HepG2 (cell line): Measurements from ENCODE around the gene POGK. TPM values are rescaled to one million over a fixed set of nuclear protein-coding genes. Genes with fewer than 3 reads are reported as not detected.

Experiments used
- ATAC-seq: fragments of 200-7000 bp; cut with Tn5 transposase; 3 replicates; pipeline ENCODE4 v1.9.1; 2020; ENCODE audit warnings: mild to moderate bottlenecking, moderate library complexity
- BruUV-seq: library from RNA; stranded (reverse); fragments of 400-500 nt; replicated peaks from 2 replicates; lab custom pipeline; 2021; lab: Mats Ljungman, UMichigan
- CTCF ChIA-PET: fragments of 300-600 bp; formaldehyde crosslinking; extraction: SDS; loops from one replicate; lab custom pipeline; 2021; ENCODE audit warnings: low total read pairs, inconsistent platforms, low intra/inter-chr PET ratio; lab: Yijun Ruan, JAX
- POLR2A ChIA-PET: fragments of 350-600 bp; sonication (Branson Sonifier 250); formaldehyde crosslinking; loops from one replicate; lab custom pipeline; 2020; ENCODE audit warnings: antibody characterized with exemption, inconsistent platforms; lab: Yijun Ruan, JAX
- DNase-seq: peaks from one replicate; pipeline ENCODE4 v3.0.0-alpha.2; 2015; ENCODE audit warnings: low spot score
- FAIRE-seq: peaks from 3 replicates; lab custom pipeline; 2011; peaks lifted over from hg19 to GRCh38; lab: Jason Lieb, UNC
- H2AFZ ChIP-seq: one replicate; pipeline ENCODE4 v1.6.1; 2011; ENCODE audit warnings: low read length, inconsistent platforms
- H3K27ac ChIP-seq: fragments of 300-600 bp; 3 replicates; pipeline ENCODE4 v1.8.0; 2011; ENCODE audit warnings: mixed run types, mild to moderate bottlenecking, mixed read lengths, low read length, inconsistent platforms; ENCODE audit not compliant: insufficient read depth; ENCODE audit errors: extremely low read length
- H3K27me3 ChIP-seq, 2 experiments: fragments of 200-600 bp in 1 of 2; 2 replicates in 1 of 2; 3 replicates in 1 of 2; pipeline versions ENCODE4 v1.6.0 to v1.8.0; 2011; ENCODE audit warnings: low read length in 2 of 2, mild to moderate bottlenecking in 2 of 2, moderate library complexity in 2 of 2, inconsistent platforms in 1 of 2; ENCODE audit not compliant: insufficient read depth in 2 of 2, control insufficient read depth in 1 of 2
- H3K36me3 ChIP-seq, 2 experiments: fragments of 200-600 bp in 1 of 2; replicated peaks in 1 of 2; 2 replicates in 1 of 2; 3 replicates in 1 of 2; pipeline versions ENCODE4 v1.5.1 to v1.8.0; 2011; ENCODE audit warnings: low read length in 2 of 2, inconsistent platforms in 1 of 2; ENCODE audit not compliant: insufficient read depth in 2 of 2, control insufficient read depth in 1 of 2
- H3K4me1 ChIP-seq: 2 replicates; pipeline ENCODE4 v1.5.1; 2012; ENCODE audit warnings: low read length, inconsistent platforms; ENCODE audit not compliant: insufficient read depth
- H3K4me2 ChIP-seq: 2 replicates; pipeline ENCODE4 v1.6.0; 2011; ENCODE audit warnings: low read depth, low read length, inconsistent platforms
- H3K4me3 ChIP-seq, 3 experiments: fragments of 200-600 bp in 1 of 3; sonication (generic), shearing (Covaris generic) in 1 of 3; replicated peaks in 1 of 3; 2 replicates each; pipeline ENCODE4 v1.5.1; 2011 to 2016; ENCODE audit warnings: low read length in 3 of 3, inconsistent platforms in 2 of 3, low read depth in 2 of 3, mild to moderate bottlenecking in 2 of 3, control low read depth in 1 of 3, mixed read lengths in 1 of 3; ENCODE audit not compliant: insufficient read depth in 1 of 3
- H3K79me2 ChIP-seq: one replicate; pipeline ENCODE4 v1.6.1; 2011; ENCODE audit warnings: low read length, inconsistent platforms; ENCODE audit not compliant: insufficient read depth
- H3K9ac ChIP-seq: 2 replicates; pipeline ENCODE4 v1.6.0; 2011; ENCODE audit warnings: mild to moderate bottlenecking, low read depth, low read length, inconsistent platforms; ENCODE audit not compliant: insufficient read depth
- H3K9me3 ChIP-seq: 2 replicates; pipeline ENCODE4 v1.5.1; 2012; ENCODE audit warnings: mild to moderate bottlenecking, low read length
- H4K20me1 ChIP-seq: 2 replicates; pipeline ENCODE4 v1.6.0; 2011; ENCODE audit warnings: inconsistent platforms, mild to moderate bottlenecking, low read length, moderate library complexity; ENCODE audit not compliant: insufficient read depth
- BCL3 ChIP-seq: sonication (generic); formaldehyde crosslinking; IDR thresholded peaks from 2 replicates; pipeline ENCODE4 v1.5.1; 2020; ENCODE audit warnings: mild to moderate bottlenecking, missing genetic modification reagents, moderate library complexity
- DNMT1 ChIP-seq: sonication (generic); formaldehyde crosslinking; IDR thresholded peaks from 2 replicates; pipeline ENCODE4 v1.5.1; 2020; ENCODE audit warnings: mild to moderate bottlenecking, missing genetic modification reagents
- HOMEZ ChIP-seq: IDR thresholded peaks from 2 replicates; pipeline ENCODE4 v1.6.1; 2016; ENCODE audit warnings: low read depth
- KDM5A ChIP-seq: fragments of 200-600 bp; sonication (generic); IDR thresholded peaks from 2 replicates; pipeline ENCODE4 v1.7.0; 2018; ENCODE audit warnings: antibody characterized with exemption, mild to moderate bottlenecking, low read length, borderline replicate concordance
- MAX ChIP-seq: IDR thresholded peaks from 2 replicates; pipeline ENCODE4 v1.6.1; 2012; ENCODE audit warnings: inconsistent platforms
- POGZ ChIP-seq: sonication (generic); formaldehyde crosslinking; IDR thresholded peaks from 2 replicates; pipeline ENCODE4 v1.4.0; 2020; ENCODE audit warnings: mild to moderate bottlenecking, missing genetic modification reagents
- RBAK ChIP-seq: sonication (generic); formaldehyde crosslinking; IDR thresholded peaks from 2 replicates; pipeline ENCODE4 v1.5.1; 2020; ENCODE audit warnings: mild to moderate bottlenecking, missing genetic modification reagents
- TFDP2 ChIP-seq: sonication (generic); formaldehyde crosslinking; IDR thresholded peaks from 2 replicates; pipeline ENCODE4 v1.4.0; 2020; ENCODE audit warnings: missing genetic modification reagents
- ZBTB43 ChIP-seq: sonication (generic); formaldehyde crosslinking; conservative IDR thresholded peaks from 2 replicates; pipeline ENCODE4 v1.4.0; 2020; ENCODE audit warnings: missing genetic modification reagents
- ZFY ChIP-seq: sonication (generic); formaldehyde crosslinking; IDR thresholded peaks from 2 replicates; pipeline ENCODE4 v1.4.0; 2020; ENCODE audit warnings: missing genetic modification reagents
- ZNF280B ChIP-seq: sonication (generic); formaldehyde crosslinking; IDR thresholded peaks from 2 replicates; pipeline ENCODE4 v1.5.0; 2020; ENCODE audit warnings: missing genetic modification reagents, mild to moderate bottlenecking, borderline replicate concordance
- ZNF326 ChIP-seq: sonication (generic); formaldehyde crosslinking; IDR thresholded peaks from 2 replicates; pipeline ENCODE4 v1.4.0; 2020; ENCODE audit warnings: missing genetic modification reagents, borderline replicate concordance
- ZNF710 ChIP-seq: sonication (generic); formaldehyde crosslinking; IDR thresholded peaks from 2 replicates; pipeline ENCODE4 v1.5.0; 2020; ENCODE audit warnings: mild to moderate bottlenecking, missing genetic modification reagents, borderline replicate concordance
- ZNF781 ChIP-seq: sonication (generic); formaldehyde crosslinking; IDR thresholded peaks from 2 replicates; pipeline ENCODE4 v1.5.1; 2020; ENCODE audit warnings: borderline replicate concordance, mild to moderate bottlenecking, missing genetic modification reagents; ENCODE audit errors: not compliant biosample characterization
- in situ Hi-C: cut with HindIII; loops from 2 replicates; pipeline ENCODE4 v1.10.0; 2017; ENCODE audit warnings: low pct_unique_long_range_greater_than_20kb; ENCODE audit not compliant: extremely low pct_ligation_motif_present
- intact Hi-C: fragments of 100-400 bp; cut with micrococcal nuclease; formaldehyde crosslinking; loops from one replicate; pipeline ENCODE4 v1.10.0; 2022; ENCODE audit not compliant: unreplicated experiment
- polyA plus RNA-seq, 8 experiments: library from polyadenylated mRNA; depleted of rRNA in 3 of 8; stranded (reverse) in 7 of 8; unstranded in 1 of 8; fragments of >200 nt; fragmentation: Illumina TruSeq in 4 of 8; extraction: Trizol in 4 of 8; gene quantifications; 2 replicates each; pipeline versions ENCODE4 v1.2.1 to v1.2.3, GENCODE V29; 2011 to 2016; ENCODE audit warnings: low read depth in 4 of 8, missing spikeins in 1 of 8, mixed read lengths in 1 of 8; ENCODE audit not compliant: insufficient read depth in 1 of 8
- total RNA-seq, 5 experiments: library from RNA; depleted of rRNA; stranded (reverse); fragments of >200 nt; fragmentation: Illumina TruSeq; extraction: Trizol; gene quantifications; 2 replicates each; pipeline ENCODE4 v1.2.3, GENCODE V29; 2016; ENCODE audit warnings: low read depth in 1 of 5

Gene POGK
- total and polyA plus RNA-seq, 2 of the 13 experiments (the other 11 are each of a cell fraction or from before 2014, with no cell fraction given), result 4.8 to 16.2 TPM

- Histone ChIP-seq H3K27me3 (peaks cover 0 to 5% of the 10 kb centered on the region in 2 experiments; a peak in 2 of 5 replicates), H3K9ac (no peak overlapping the region), H3K36me3 (no peaks in the 10 kb centered on the region), H3K79me2 (no peaks in the 10 kb centered on the region), H3K4me3 (no peak overlapping the region), H3K9me3 (peaks cover 10% of the 10 kb centered on the region), H3K4me2 (no peak overlapping the region), H3K27ac (no peak overlapping the region), H3K4me1 (no peaks in the 10 kb centered on the region), H4K20me1 (no peaks in the 10 kb centered on the region), H2AFZ (no peak overlapping the region)
- ChIA-PET CTCF (no interaction called here), POLR2A (interaction anchor here (1.2 kb wide), 1 partner anchor 11 kb away, joined by 5 read pairs; the partner anchor contains the start of gene POGK)
- TF ChIP-seq TFDP2 (no peak), ZNF781 (no peak), BCL3 (CRISPR knock-in tag) (no peak), DNMT1 (no peak), ZBTB43 (CRISPR knock-in tag) (no peak), KDM5A (no peak), HOMEZ (no peak), ZNF326 (no peak), RBAK (CRISPR knock-in tag) (no peak), POGZ (CRISPR knock-in tag) (no peak), ZNF280B (no peak), MAX (no peak), ZNF710 (CRISPR knock-in tag) (no peak), ZFY (CRISPR knock-in tag) (no peak)
- in situ Hi-C loops (no loop called here), intact Hi-C loops (no loop called here)
- DNase-seq (no peak), ATAC-seq (no peak), FAIRE-seq (no peak)
- BruUV-seq, result no TSS peak
These were observed 11.8 kb upstream of the POGK start for GRCh38 chr1:166827426-166827825.
